D721Med (cell line): ENCODE results near the gene PLEKHA5.

Source experiments
- DNase-seq: peaks from one replicate; pipeline ENCODE4 v3.0.0; 2011; ENCODE audit warnings: low spot score; ENCODE audit not compliant: insufficient read length
- FAIRE-seq: peaks from 2 replicates; lab custom pipeline; 2011; peaks lifted over from hg19 to GRCh38; lab: Jason Lieb, UNC
- CTCF ChIP-seq: IDR thresholded peaks from 2 replicates; pipeline ENCODE4 v1.5.1; 2012; ENCODE audit warnings: mild to moderate bottlenecking, control low read depth; ENCODE audit not compliant: insufficient read depth; ENCODE audit errors: missing control alignments

Gene PLEKHA5

DNA sequence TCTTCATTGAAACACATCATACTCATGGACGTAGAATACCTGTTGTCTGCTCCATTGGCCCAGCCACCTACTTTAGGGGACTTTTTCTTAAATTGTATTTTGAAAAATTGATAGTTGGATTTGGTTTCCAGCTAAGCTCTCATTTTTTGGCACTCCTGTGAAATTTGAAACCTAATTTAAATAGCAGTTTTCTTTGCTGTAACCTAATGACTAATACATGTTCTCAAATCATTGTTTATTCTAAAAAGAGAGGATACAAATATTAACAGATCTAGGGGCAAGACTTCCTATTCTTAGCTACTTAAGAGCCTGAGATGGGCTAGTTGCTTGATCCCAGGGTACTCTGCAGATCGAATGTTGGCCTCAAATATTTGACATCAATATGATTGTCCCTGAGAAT lies 78.9 kb downstream of the PLEKHA5 start:
- TF ChIP-seq CTCF, result no peak
- DNase-seq (no peak), FAIRE-seq (no peak)

DNA sequence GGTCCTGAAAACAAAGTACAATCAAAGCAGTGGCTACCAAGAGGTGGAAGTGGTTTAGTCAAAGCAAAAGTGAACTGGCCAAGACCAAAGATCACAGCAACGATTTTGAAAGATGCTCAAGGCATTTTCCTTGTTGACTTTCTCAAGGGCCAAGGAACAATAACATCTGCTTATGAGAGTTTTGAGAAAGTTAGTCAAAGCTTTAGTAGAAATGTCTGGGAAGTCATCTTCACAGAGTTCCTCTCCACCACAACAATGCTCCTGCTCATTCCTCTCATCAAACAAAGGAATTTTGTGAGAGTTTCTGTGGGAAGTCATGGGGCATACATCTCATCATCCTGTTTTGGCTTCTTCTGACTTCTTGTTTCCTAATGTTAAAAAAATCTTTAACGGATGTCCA lies 80.1 kb downstream of the PLEKHA5 start:
- FAIRE-seq (no peak), DNase-seq (no peak)
- no peak for TF ChIP-seq CTCF

- FAIRE-seq (no peak), DNase-seq (no peak)
- no peak for TF ChIP-seq CTCF
Measured at GRCh38 chr12:19211802-19212201, 82.3 kb downstream of the PLEKHA5 start.

DNA sequence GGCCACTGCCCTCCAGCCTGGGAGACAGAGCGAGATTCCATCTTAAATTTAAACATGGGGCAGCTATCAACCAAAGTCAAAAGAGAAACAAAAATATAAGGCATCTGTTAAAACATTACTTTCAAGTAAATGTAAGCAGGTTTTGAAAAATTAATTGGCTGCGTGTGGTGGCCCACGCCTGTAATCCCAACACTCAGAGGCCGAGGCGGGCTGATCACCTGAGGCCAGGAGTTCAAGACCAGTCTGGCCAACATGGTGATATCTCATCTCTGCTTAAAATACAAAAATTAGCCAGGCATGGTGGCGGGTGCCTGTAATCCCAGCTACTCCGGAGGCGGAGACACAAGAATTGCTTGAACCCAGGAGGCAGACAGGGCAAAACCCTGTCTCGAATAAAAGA lies 82.7 kb downstream of the PLEKHA5 start:
- no peak for DNase-seq
- FAIRE-seq, result no peak
- no peak for TF ChIP-seq CTCF

DNA sequence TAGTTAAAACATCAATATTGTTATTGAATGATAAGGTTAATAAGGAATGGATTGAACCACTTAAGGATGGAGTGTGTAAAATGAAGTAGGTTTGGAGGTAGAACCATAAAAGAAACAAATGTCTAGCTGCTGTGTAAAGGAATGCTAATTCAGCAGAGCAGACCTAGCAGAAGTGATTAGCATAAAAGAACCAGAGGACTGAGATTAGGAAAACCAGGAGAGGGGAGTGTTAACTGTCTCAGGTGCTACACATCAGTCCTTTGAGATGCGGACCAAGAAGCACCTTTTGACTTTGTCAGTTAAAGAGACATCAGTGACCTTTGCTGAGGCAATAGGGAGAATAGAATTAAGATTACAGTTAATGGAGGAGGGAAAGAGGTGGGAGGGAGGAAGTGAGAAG lies 84.5 kb downstream of the PLEKHA5 start:
- DNase-seq, result no peak
- no peak for FAIRE-seq
- no peak for TF ChIP-seq CTCF

GRCh38 chr12:19215115-19215514 lies 85.6 kb downstream of the PLEKHA5 start:
- TF ChIP-seq CTCF, result no peak
- DNase-seq (no peak), FAIRE-seq (no peak)

GRCh38 chr12:19217446-19217845 lies 87.9 kb downstream of the PLEKHA5 start:
- no peak for TF ChIP-seq CTCF
- FAIRE-seq, result no peak
- no peak for DNase-seq
